HCT116 (cell line): Measurements from ENCODE around the gene RAC2. TPM values are rescaled to one million over a fixed set of nuclear protein-coding genes. Genes with fewer than 3 reads are reported as not detected.

ENCODE experiments used
- ATAC-seq: fragments of 200-7000 bp; cut with Tn5 transposase; 2 replicates; pipeline ENCODE4 v1.9.1; 2020; ENCODE audit warnings: mild to moderate bottlenecking, moderate library complexity
- BruUV-seq: library from RNA; stranded (reverse); fragments of 400-500 nt; replicated peaks from 2 replicates; lab custom pipeline; 2021; lab: Mats Ljungman, UMichigan
- CTCF ChIA-PET: fragments of 300-600 bp; sonication (Branson Sonifier 250); formaldehyde crosslinking; loops from one replicate; lab custom pipeline; 2021; ENCODE audit warnings: antibody characterized with exemption; lab: Charles Lee
- POLR2A ChIA-PET: fragments of 300-600, 350-600 bp; sonication (Branson Sonifier 250); formaldehyde crosslinking; loops from one replicate; lab custom pipeline; 2021; ENCODE audit warnings: antibody characterized with exemption; lab: Charles Lee
- RAD21 ChIA-PET, 2 experiments: fragments of 300-600 bp; sonication (Branson Sonifier 250); formaldehyde crosslinking; loops; one replicate each; lab custom pipeline; 2023; ENCODE audit warnings: low total read pairs in 2 of 2; ENCODE audit not compliant: uncharacterized antibody in 2 of 2, unreplicated experiment in 2 of 2, low non-redundant PET in 1 of 2; lab: Charles Lee
- DNase-seq: peaks from one replicate; pipeline ENCODE4 v3.0.0-alpha.2; 2010; ENCODE audit warnings: low read depth, low spot score
- H2AFZ ChIP-seq: fragments of 200-600 bp; shearing (Covaris generic), sonication (generic); 2 replicates; pipeline ENCODE4 v1.6.1; 2017; ENCODE audit warnings: low read depth, mixed run types, mixed read lengths, antibody characterized with exemption, low read length; ENCODE audit not compliant: poor library complexity, severe bottlenecking
- H3K27ac ChIP-seq: 2 replicates; pipeline ENCODE4 v1.5.1; 2012; ENCODE audit warnings: low read depth, low read length
- H3K27me3 ChIP-seq: fragments of 200-600 bp; sonication (generic); 2 replicates; pipeline ENCODE4 v1.6.1; 2016; ENCODE audit warnings: mixed run types, low read length, mixed read lengths; ENCODE audit not compliant: insufficient read depth
- H3K36me3 ChIP-seq, 2 experiments: fragments of 200-500 bp in 1 of 2; fragments of 200-600 bp in 1 of 2; sonication (Bioruptor generic) in 1 of 2; sonication (generic) in 1 of 2; 2 replicates each; pipeline versions ENCODE4 v1.5.1 to v1.6.1; 2014 to 2016; ENCODE audit warnings: low read length in 2 of 2, inconsistent platforms in 1 of 2, mixed read lengths in 1 of 2, mixed run types in 1 of 2; ENCODE audit not compliant: insufficient read depth in 2 of 2, control insufficient read depth in 1 of 2
- H3K4me1 ChIP-seq, 2 experiments: fragments of 200-600 bp in 1 of 2; sonication (generic) in 1 of 2; 2 replicates each; pipeline versions ENCODE4 v1.5.1 to v1.6.1; 2012 to 2017; ENCODE audit warnings: low read length in 2 of 2, inconsistent platforms in 1 of 2, mild to moderate bottlenecking in 1 of 2, mixed read lengths in 1 of 2, mixed run types in 1 of 2, moderate library complexity in 1 of 2; ENCODE audit not compliant: insufficient read depth in 2 of 2, control insufficient read depth in 1 of 2
- H3K4me2 ChIP-seq: fragments of 200-600 bp; sonication (generic); 2 replicates; pipeline ENCODE4 v1.6.1; 2017; ENCODE audit warnings: mixed run types, low read length, mixed read lengths
- H3K4me3 ChIP-seq, 2 experiments: fragments of 200-600 bp in 1 of 2; sonication (generic) in 1 of 2; replicated peaks in 1 of 2; 2 replicates each; pipeline ENCODE4 v1.5.1; 2011 to 2016; ENCODE audit warnings: low read length in 2 of 2, control low read depth in 1 of 2, low read depth in 1 of 2, mild to moderate bottlenecking in 1 of 2, mixed read lengths in 1 of 2, mixed run types in 1 of 2
- H3K79me2 ChIP-seq: fragments of 200-600 bp; sonication (generic); 2 replicates; pipeline ENCODE4 v1.6.1; 2017; ENCODE audit warnings: mild to moderate bottlenecking, mixed run types, low read length, moderate library complexity, mixed read lengths; ENCODE audit not compliant: insufficient read depth
- H3K9ac ChIP-seq: fragments of 200-600 bp; sonication (generic); 2 replicates; pipeline ENCODE4 v1.6.1; 2016; ENCODE audit warnings: low read length, mixed read lengths
- H3K9me2 ChIP-seq: fragments of 200-600 bp; sonication (generic), shearing (Covaris generic); 2 replicates; pipeline ENCODE4 v1.6.1; 2017; ENCODE audit warnings: mixed run types, mild to moderate bottlenecking, moderate library complexity; ENCODE audit not compliant: insufficient read depth
- H3K9me3 ChIP-seq, 2 experiments: fragments of 200-500 bp in 1 of 2; fragments of 200-600 bp in 1 of 2; sonication (Bioruptor generic) in 1 of 2; sonication (generic) in 1 of 2; 2 replicates each; pipeline ENCODE4 v1.6.1; 2014 to 2017; ENCODE audit warnings: low read length in 2 of 2, mixed read lengths in 2 of 2, inconsistent platforms in 1 of 2, low read depth in 1 of 2, mild to moderate bottlenecking in 1 of 2, mixed run types in 1 of 2, moderate library complexity in 1 of 2; ENCODE audit not compliant: control insufficient read depth in 1 of 2, insufficient read depth in 1 of 2
- H4K20me1 ChIP-seq: fragments of 200-600 bp; sonication (generic), shearing (Covaris generic); 2 replicates; pipeline ENCODE4 v1.6.1; 2017; ENCODE audit warnings: mixed run types, mild to moderate bottlenecking, moderate library complexity; ENCODE audit not compliant: insufficient read depth
- CEBPB ChIP-seq: IDR thresholded peaks from 2 replicates; pipeline ENCODE4 v1.6.1; 2012; ENCODE audit warnings: low read depth
- JUND ChIP-seq: IDR thresholded peaks from 2 replicates; pipeline ENCODE4 v1.6.1; 2012
- REST ChIP-seq: IDR thresholded peaks from 2 replicates; pipeline ENCODE4 v1.6.1; 2012; ENCODE audit warnings: low read depth
- intact Hi-C: fragments of 100-400 bp; cut with micrococcal nuclease; formaldehyde crosslinking; loops from 2 replicates; pipeline ENCODE4 v1.10.0; 2022
- total RNA-seq: library from RNA; stranded (reverse); gene quantifications from one replicate; pipeline ENCODE4 v1.2.1, GENCODE V29; 2021; ENCODE audit not compliant: unreplicated experiment
- TF ChIP-seq, protein P1 (sequence below), 3 experiments: fragments of 200-600 bp in 1 of 3; sonication (generic) in 1 of 3; IDR thresholded peaks in 2 of 3; conservative IDR thresholded peaks in 1 of 3; 2 replicates each; pipeline ENCODE4 v1.5.1; 2012 to 2017; ENCODE audit warnings: low read depth in 2 of 3, low read length in 2 of 3, antibody characterized with exemption in 1 of 3, borderline replicate concordance in 1 of 3, control low read depth in 1 of 3, mild to moderate bottlenecking in 1 of 3, mixed read lengths in 1 of 3, mixed run types in 1 of 3, moderate library complexity in 1 of 3; ENCODE audit not compliant: insufficient read depth in 1 of 3

The RAC2 gene
- total RNA-seq, 1 experiment from 2014 or later: 62.0 TPM

DNA sequence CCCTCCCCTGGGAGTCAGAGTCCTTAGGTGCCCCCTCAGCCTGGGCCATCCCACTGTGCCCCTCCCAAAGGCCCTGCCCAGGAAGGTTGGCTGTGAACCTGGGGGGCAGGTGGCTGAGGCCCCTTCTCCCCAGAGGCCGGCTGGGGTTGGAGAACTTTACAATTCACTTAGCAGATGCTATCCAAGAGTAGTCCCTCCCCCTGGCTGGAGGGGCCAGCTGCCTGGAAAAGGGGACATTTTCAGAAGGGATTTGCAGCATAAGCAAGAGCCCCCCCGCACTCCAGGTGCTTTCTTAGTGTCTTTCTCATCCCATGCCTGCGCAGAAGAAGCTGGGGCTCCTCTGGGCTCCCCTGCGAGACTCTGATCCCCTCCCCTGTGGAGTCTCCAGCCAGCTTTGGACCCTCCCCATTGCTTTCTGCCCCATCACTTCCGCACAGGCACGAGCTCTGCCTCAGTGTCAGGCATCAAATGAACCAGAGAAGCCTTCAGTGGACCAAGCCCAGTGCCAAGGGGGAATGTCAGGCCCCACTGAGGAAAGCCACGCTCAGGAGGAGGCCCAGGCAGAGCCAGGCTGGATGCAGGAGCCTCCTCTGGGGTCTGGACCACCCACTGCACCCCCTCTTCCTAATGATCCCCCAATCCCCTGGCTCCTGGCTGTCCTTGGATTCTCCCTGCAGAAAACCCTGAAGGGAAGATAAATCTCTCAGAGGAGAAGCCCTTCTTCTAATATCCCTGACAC, 35.5 kb downstream of the RAC2 start:
- H3K27ac ChIP-seq: no peak overlapping the region
- no peak overlapping the region for H3K9ac ChIP-seq
- no TSS peak for BruUV-seq
- ATAC-seq: no peak
- no peak overlapping the region for H3K4me2 ChIP-seq
- POLR2A ChIA-PET: interaction anchor here (1.0 kb wide), 1 partner anchor 9 kb away, joined by 3 read pairs; no protein-coding TSS in a partner anchor
- H3K79me2 ChIP-seq: no peaks in the 10 kb centered on the region
- no peak for DNase-seq
- no peaks in the 10 kb centered on the region for H3K9me3 ChIP-seq
- no peaks in the 10 kb centered on the region for H3K9me2 ChIP-seq
- H3K27me3 ChIP-seq: no peaks in the 10 kb centered on the region
- H3K4me1 ChIP-seq: no peaks in the 10 kb centered on the region
- no peak overlapping the region for H3K4me3 ChIP-seq
- H2AFZ ChIP-seq: no peak overlapping the region
- intact Hi-C loops: no loop called here
- no peaks in the 10 kb centered on the region for H3K36me3 ChIP-seq
- no peak for TF ChIP-seq REST
- TF ChIP-seq, protein P1, sequence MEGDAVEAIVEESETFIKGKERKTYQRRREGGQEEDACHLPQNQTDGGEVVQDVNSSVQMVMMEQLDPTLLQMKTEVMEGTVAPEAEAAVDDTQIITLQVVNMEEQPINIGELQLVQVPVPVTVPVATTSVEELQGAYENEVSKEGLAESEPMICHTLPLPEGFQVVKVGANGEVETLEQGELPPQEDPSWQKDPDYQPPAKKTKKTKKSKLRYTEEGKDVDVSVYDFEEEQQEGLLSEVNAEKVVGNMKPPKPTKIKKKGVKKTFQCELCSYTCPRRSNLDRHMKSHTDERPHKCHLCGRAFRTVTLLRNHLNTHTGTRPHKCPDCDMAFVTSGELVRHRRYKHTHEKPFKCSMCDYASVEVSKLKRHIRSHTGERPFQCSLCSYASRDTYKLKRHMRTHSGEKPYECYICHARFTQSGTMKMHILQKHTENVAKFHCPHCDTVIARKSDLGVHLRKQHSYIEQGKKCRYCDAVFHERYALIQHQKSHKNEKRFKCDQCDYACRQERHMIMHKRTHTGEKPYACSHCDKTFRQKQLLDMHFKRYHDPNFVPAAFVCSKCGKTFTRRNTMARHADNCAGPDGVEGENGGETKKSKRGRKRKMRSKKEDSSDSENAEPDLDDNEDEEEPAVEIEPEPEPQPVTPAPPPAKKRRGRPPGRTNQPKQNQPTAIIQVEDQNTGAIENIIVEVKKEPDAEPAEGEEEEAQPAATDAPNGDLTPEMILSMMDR (IDR thresholded peaks at IDR 0.05 in 2 of 3, conservative IDR thresholded peaks at IDR 0.05 in 1 of 3; ENCODE audit: borderline replicate concordance in 1 of 3, insufficient read depth in 1 of 3, low read depth in 2 of 3, low read length in 2 of 3): no peak
- no peak for TF ChIP-seq CEBPB
- no peak for TF ChIP-seq JUND
- CTCF ChIA-PET: no interaction called here
- no peaks in the 10 kb centered on the region for H4K20me1 ChIP-seq
- RAD21 ChIA-PET: no interaction called here
